Tibial nerve (tissue), 4 donors: ENCODE data around the gene AUTS2. TPM values are rescaled to one million over a fixed set of nuclear protein-coding genes. Genes with fewer than 3 reads are reported as not detected.

Experiments
- DNase-seq, 2 donors: peaks; one replicate each; pipeline ENCODE4 v3.0.0-alpha.2; 2019; ENCODE audit warnings: low spot score in 2 of 2
- H3K27ac ChIP-seq, 4 donors: fragments of 200-600 bp; sonication (generic) in 3 of 4; one replicate each; pipeline ENCODE4 v1.5.1; 2017 to 2019; ENCODE audit warnings: mild to moderate bottlenecking in 1 of 4
- H3K27me3 ChIP-seq, 2 donors: fragments of 200-600 bp; sonication (generic) in 1 of 2; one replicate each; pipeline versions ENCODE4 v1.5.1 to v1.6.0; 2017 to 2019
- H3K36me3 ChIP-seq, 3 donors: fragments of 200-600 bp; sonication (generic); one replicate each; pipeline ENCODE4 v1.5.1; 2018 to 2019
- H3K4me1 ChIP-seq, 4 donors: fragments of 200-600 bp; sonication (generic) in 3 of 4; one replicate each; pipeline ENCODE4 v1.5.1; 2017 to 2019
- H3K4me3 ChIP-seq, 4 donors: fragments of 200-600 bp; sonication (generic) in 3 of 4; one replicate each; pipeline ENCODE4 v1.5.1; 2017 to 2019; ENCODE audit warnings: mild to moderate bottlenecking in 1 of 4, moderate library complexity in 1 of 4
- H3K9me3 ChIP-seq, 4 donors: fragments of 200-600 bp; sonication (generic) in 3 of 4; one replicate each; pipeline ENCODE4 v1.5.1; 2017 to 2019
- EP300 ChIP-seq, 2 donors: sonication (generic); formaldehyde crosslinking; IDR thresholded peaks; one replicate each; pipeline ENCODE4 v1.6.1; 2017; ENCODE audit warnings: antibody characterized with exemption in 2 of 2, mild to moderate bottlenecking in 1 of 2
- POLR2A ChIP-seq, 2 donors: fragments of 450-650 bp; IDR thresholded peaks; one replicate each; pipeline ENCODE4 v1.6.1; 2017; ENCODE audit warnings: antibody characterized with exemption in 2 of 2, mild to moderate bottlenecking in 2 of 2, moderate library complexity in 2 of 2
- WGBS, 2 donors: methylation state at CpG; one replicate each; pipeline ENCODE4 v1.1.5; 2018; 5-methylcytosine and 5-hydroxymethylcytosine counted together
- total RNA-seq, 4 donors: library from RNA; depleted of rRNA; stranded (reverse); fragments of >200 nt; gene quantifications; one replicate each; pipeline ENCODE4 v1.1.0, GENCODE V29; 2016
- TF ChIP-seq, protein P1 (sequence below), 5 experiments: fragments of 200-600 bp in 3 of 5; fragments of 450-650 bp in 2 of 5; sonication (generic) in 3 of 5; IDR thresholded peaks; one replicate each; pipeline ENCODE4 v1.5.1; 2016 to 2019; ENCODE audit warnings: antibody characterized with exemption in 5 of 5, mild to moderate bottlenecking in 3 of 5, moderate library complexity in 2 of 5

Gene AUTS2
- total RNA-seq, 4 donors from 2014 or later: 56.6 to 87.9 (median 71.6) TPM

DNA sequence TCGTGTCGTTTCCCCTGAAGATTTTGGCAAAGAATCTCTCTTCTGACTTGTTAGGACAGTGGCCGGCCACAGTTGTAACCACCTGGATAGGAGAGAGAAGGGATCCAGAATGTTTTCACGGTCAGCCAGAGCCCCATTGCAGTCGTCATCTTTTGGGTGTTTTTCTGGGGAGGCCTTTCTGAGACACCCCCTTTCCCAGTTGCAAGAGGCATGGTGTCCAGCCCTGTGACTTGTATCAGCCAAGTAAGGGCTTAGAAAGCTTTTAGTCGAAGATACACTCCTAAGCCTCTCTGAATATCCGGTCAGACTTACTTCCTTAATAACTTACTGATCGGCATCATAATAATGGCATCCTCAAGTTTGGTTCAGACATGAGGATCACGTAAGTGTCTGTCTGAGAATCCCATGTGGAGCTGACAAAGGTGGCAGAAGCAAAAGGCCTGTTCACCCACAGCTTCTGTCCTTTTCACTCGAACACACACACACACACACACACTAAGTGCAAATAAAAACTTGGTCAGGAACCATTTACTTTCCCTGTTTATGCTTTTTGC is 1098.0 kb downstream of the AUTS2 start:
- TF ChIP-seq POLR2A (IDR thresholded peaks at IDR 0.05) (no peak), EP300 (IDR thresholded peaks at IDR 0.05) (no peak)
- TF ChIP-seq, protein P1, sequence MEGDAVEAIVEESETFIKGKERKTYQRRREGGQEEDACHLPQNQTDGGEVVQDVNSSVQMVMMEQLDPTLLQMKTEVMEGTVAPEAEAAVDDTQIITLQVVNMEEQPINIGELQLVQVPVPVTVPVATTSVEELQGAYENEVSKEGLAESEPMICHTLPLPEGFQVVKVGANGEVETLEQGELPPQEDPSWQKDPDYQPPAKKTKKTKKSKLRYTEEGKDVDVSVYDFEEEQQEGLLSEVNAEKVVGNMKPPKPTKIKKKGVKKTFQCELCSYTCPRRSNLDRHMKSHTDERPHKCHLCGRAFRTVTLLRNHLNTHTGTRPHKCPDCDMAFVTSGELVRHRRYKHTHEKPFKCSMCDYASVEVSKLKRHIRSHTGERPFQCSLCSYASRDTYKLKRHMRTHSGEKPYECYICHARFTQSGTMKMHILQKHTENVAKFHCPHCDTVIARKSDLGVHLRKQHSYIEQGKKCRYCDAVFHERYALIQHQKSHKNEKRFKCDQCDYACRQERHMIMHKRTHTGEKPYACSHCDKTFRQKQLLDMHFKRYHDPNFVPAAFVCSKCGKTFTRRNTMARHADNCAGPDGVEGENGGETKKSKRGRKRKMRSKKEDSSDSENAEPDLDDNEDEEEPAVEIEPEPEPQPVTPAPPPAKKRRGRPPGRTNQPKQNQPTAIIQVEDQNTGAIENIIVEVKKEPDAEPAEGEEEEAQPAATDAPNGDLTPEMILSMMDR (IDR thresholded peaks at IDR 0.05): no peak
- H3K27me3 ChIP-seq: no peaks in the 10 kb centered on the region
- peaks cover 0 to 57% (median 11%) of the 10 kb centered on the region in 4 donors for H3K4me1 ChIP-seq
- no peak for DNase-seq
- H3K27ac ChIP-seq: peak overlapping the region; percentile 78 to 93 (median 86)
- H3K9me3 ChIP-seq: no peaks in the 10 kb centered on the region
- H3K36me3 ChIP-seq: no peaks in the 10 kb centered on the region
- 30 to 34% methylated on average over 10 of the region's 10 CpGs for WGBS, 2 donors
- peak overlapping the region; percentile 65 to 92 (median 80) for H3K4me3 ChIP-seq

DNA sequence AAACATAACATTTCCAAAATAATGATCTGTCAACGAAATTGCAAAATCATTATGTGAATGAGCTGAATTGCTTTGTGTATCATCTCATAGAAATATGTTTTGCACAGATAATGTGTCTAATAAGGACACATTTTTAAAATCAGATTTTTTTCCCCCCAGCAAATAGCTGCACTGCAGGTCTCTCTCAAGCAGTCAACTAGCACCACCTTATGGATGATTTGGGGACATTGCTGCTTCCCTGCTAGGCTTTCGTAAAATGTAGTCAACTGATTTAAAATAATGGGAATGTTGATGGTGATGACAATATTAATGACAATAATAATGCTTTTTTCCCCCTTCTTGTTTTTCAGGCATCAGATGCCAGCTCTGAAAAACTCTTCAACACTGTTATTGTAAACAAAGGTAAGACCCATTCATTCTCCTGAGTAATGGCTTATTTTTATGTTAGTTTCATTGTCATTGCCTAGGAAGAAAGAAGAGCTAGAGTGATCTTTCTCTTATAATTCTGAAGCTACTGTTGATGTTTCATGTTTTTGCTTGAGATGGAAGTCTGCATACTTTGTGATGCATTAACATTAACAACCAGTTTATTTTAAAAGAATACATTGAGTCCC is 1100.1 kb downstream of the AUTS2 start:
- TF ChIP-seq EP300 (IDR thresholded peaks at IDR 0.05) (no peak), POLR2A (IDR thresholded peaks at IDR 0.05) (no peak)
- TF ChIP-seq, protein P1 (IDR thresholded peaks at IDR 0.05): peak; percentile 58 to 80 (median 75)
- 12 to 16% methylated on average over 2 of the region's 2 CpGs for WGBS, 2 donors
- no peak overlapping the region for H3K27ac ChIP-seq
- peaks cover 0 to 63% (median 10%) of the 10 kb centered on the region in 4 donors for H3K4me1 ChIP-seq
- DNase-seq: peak in 1 of 2 donors; percentile 57
- H3K36me3 ChIP-seq: no peaks in the 10 kb centered on the region
- H3K27me3 ChIP-seq: no peaks in the 10 kb centered on the region
- no peaks in the 10 kb centered on the region for H3K9me3 ChIP-seq
- no peak overlapping the region for H3K4me3 ChIP-seq

DNA sequence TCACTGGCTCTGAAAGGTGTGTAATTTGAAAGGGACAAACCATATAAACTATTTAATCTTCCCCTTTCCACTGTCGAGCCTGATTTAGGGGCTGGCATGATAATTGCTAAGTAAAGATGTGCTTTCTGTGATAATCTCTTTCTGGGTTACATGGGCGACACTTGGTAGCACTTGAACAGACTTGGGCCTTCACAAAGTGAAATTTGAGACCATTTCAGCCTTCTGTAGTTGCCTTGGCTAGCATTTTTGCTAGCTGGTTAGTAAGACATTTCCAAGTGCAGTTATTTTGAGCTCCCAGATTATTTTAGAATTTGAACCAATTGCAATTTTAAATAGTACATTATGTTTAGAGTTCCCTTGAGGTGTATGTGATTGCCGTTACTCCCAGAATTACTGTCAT is 1101.0 kb downstream of the AUTS2 start:
- H3K4me1 ChIP-seq: peaks cover 0 to 67% (median 10%) of the 10 kb centered on the region in 4 donors
- WGBS, 2 donors: 82 to 87% methylated on average over 3 of the region's 3 CpGs
- no peak overlapping the region for H3K4me3 ChIP-seq
- H3K36me3 ChIP-seq: no peaks in the 10 kb centered on the region
- DNase-seq: no peak
- no peaks in the 10 kb centered on the region for H3K27me3 ChIP-seq
- peak overlapping the region in 1 of 4 donors; percentile 8 for H3K27ac ChIP-seq
- TF ChIP-seq EP300 (IDR thresholded peaks at IDR 0.05) (no peak), POLR2A (IDR thresholded peaks at IDR 0.05) (no peak)
- TF ChIP-seq, protein P1 (IDR thresholded peaks at IDR 0.05): no peak
- no peaks in the 10 kb centered on the region for H3K9me3 ChIP-seq

DNA sequence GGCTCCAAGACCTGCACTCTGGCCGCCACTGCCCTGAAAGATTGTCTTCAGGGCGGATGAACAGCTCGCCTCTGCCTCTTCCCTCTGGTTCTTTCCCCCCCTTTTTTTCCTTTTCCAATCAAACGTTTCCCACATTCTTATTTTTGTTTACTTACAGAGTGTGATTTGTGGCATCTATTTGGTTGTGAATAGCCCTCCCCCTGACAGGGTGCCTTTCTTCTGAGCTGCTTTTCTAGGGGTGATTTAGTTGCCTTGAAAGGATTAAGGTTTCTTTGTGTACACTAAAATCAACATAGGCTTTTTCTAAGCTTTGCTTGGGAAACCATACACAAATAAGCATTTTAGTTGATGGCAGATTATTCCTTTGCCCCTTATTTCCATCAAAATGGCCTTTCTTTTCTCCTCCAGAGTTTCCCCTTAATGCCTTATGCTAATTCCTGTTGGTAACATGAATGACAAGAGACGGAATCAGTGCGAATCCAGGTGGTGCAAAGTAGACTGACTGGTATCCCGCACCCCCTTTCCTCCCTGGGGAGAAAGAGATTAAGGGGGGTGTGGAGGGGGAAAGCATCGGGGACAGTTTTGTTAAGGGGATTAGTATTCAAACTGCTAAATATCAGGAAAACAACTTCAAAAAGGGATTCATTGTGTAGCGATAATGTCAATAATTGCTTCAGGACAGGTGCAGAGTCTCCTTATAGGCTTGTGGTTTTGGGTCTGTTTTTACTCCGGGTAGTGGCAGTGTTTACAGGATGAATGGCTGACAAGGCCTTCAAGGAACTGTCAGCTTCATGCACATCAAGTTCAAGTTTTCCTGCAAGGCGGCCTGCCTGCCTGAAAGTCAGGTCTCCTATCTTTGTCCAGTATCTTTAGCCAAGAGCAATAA is 1102.0 kb downstream of the AUTS2 start:
- H3K9me3 ChIP-seq: no peaks in the 10 kb centered on the region
- 52 to 60% methylated on average over 11 of the region's 11 CpGs for WGBS, 2 donors
- no peak for TF ChIP-seq POLR2A (IDR thresholded peaks at IDR 0.05)
- TF ChIP-seq, protein P1 (IDR thresholded peaks at IDR 0.05): no peak
- TF ChIP-seq EP300 (IDR thresholded peaks at IDR 0.05): no peak
- DNase-seq: no peak
- H3K27me3 ChIP-seq: no peaks in the 10 kb centered on the region
- no peaks in the 10 kb centered on the region for H3K36me3 ChIP-seq
- H3K27ac ChIP-seq: peak overlapping the region in 1 of 4 donors; percentile 8
- H3K4me1 ChIP-seq: peaks cover 0 to 74% (median 10%) of the 10 kb centered on the region in 4 donors
- no peak overlapping the region for H3K4me3 ChIP-seq
